Panc1 (cell line): ENCODE measurements around the gene GAS7. TPM values are rescaled to one million over a fixed set of nuclear protein-coding genes. Genes with fewer than 3 reads are reported as not detected.

Experiments used
- ATAC-seq: fragments of 200-7000 bp; cut with Tn5 transposase; 2 replicates; pipeline ENCODE4 v1.9.1; 2020; ENCODE audit warnings: mild to moderate bottlenecking, moderate library complexity
- BruUV-seq: library from RNA; stranded (reverse); fragments of 400-500 nt; replicated peaks from 2 replicates; lab custom pipeline; 2021; lab: Mats Ljungman, UMichigan
- CTCF ChIA-PET: fragments of 300-600 bp; sonication (Branson Sonifier 250); formaldehyde crosslinking; loops from one replicate; lab custom pipeline; 2022; ENCODE audit warnings: antibody characterized with exemption; lab: Charles Lee
- POLR2A ChIA-PET: fragments of 300-600 bp; sonication (Branson Sonifier 250); formaldehyde crosslinking; loops from one replicate; lab custom pipeline; 2022; ENCODE audit warnings: antibody characterized with exemption; lab: Charles Lee
- DNase-seq: peaks from one replicate; pipeline ENCODE4 v3.0.0-alpha.2; 2010; ENCODE audit warnings: low read depth, low spot score
- H3K27ac ChIP-seq: 2 replicates; pipeline ENCODE4 v1.5.1; 2011; ENCODE audit warnings: mild to moderate bottlenecking, low read length, inconsistent platforms
- H3K27me3 ChIP-seq: fragments of 200-500 bp; sonication (Bioruptor generic); 2 replicates; pipeline ENCODE4 v1.6.0; 2014; ENCODE audit warnings: low read length, inconsistent platforms; ENCODE audit not compliant: control insufficient read depth, insufficient read depth
- H3K36me3 ChIP-seq: fragments of 200-500 bp; sonication (Bioruptor generic); 2 replicates; pipeline ENCODE4 v1.5.1; 2014; ENCODE audit warnings: inconsistent platforms, mild to moderate bottlenecking, low read length, moderate library complexity; ENCODE audit not compliant: control insufficient read depth, insufficient read depth
- H3K4me1 ChIP-seq: 2 replicates; pipeline ENCODE4 v1.5.1; 2011; ENCODE audit warnings: inconsistent platforms, mild to moderate bottlenecking, low read length, moderate library complexity; ENCODE audit not compliant: control insufficient read depth, insufficient read depth
- H3K4me3 ChIP-seq, 2 experiments: 2 replicates each; pipeline ENCODE4 v1.5.1; 2011 to 2012; ENCODE audit warnings: low read depth in 2 of 2, low read length in 2 of 2, mild to moderate bottlenecking in 2 of 2, inconsistent platforms in 1 of 2, moderate library complexity in 1 of 2
- H3K9me3 ChIP-seq: fragments of 200-500 bp; sonication (Bioruptor generic); 2 replicates; pipeline ENCODE4 v1.5.1; 2014; ENCODE audit warnings: low read depth, mild to moderate bottlenecking, inconsistent platforms, low read length, moderate library complexity; ENCODE audit not compliant: control insufficient read depth, insufficient read depth
- POLR2AphosphoS5 ChIP-seq: IDR thresholded peaks from 2 replicates; pipeline ENCODE4 v1.6.1; 2012; ENCODE audit warnings: mild to moderate bottlenecking, low read depth, low read length, moderate library complexity
- REST ChIP-seq, 2 experiments: IDR thresholded peaks; 2 replicates each; pipeline ENCODE4 v1.6.1; 2011 to 2012; ENCODE audit warnings: low read depth in 2 of 2, control low read depth in 1 of 2, low read length in 1 of 2, mild to moderate bottlenecking in 1 of 2, moderate library complexity in 1 of 2; ENCODE audit not compliant: insufficient read depth in 1 of 2
- SIN3A ChIP-seq: IDR thresholded peaks from 2 replicates; pipeline ENCODE4 v1.6.1; 2012; ENCODE audit warnings: low read depth, mild to moderate bottlenecking, low read length, moderate library complexity, borderline replicate concordance; ENCODE audit not compliant: insufficient read depth
- TCF7L2 ChIP-seq: IDR thresholded peaks from 2 replicates; pipeline ENCODE4 v1.6.1; 2011; ENCODE audit warnings: mild to moderate bottlenecking, low read depth, low read length, inconsistent platforms
- in situ Hi-C: cut with HindIII; loops from 2 replicates; pipeline ENCODE4 v1.10.0; 2016; ENCODE audit warnings: low sequenced_read_pairs, low pct_unique_long_range_greater_than_20kb
- intact Hi-C: fragments of 100-400 bp; cut with micrococcal nuclease; formaldehyde crosslinking; loops from one replicate; pipeline ENCODE4 v1.10.0; 2022; ENCODE audit not compliant: unreplicated experiment
- total RNA-seq: library from RNA; stranded (reverse); gene quantifications from one replicate; pipeline ENCODE4 v1.2.1, GENCODE V29; 2021; ENCODE audit not compliant: unreplicated experiment
- TF ChIP-seq, protein P1 (sequence below): fragments of 450-650 bp; IDR thresholded peaks from 2 replicates; pipeline ENCODE4 v1.5.1; 2017; ENCODE audit warnings: mild to moderate bottlenecking

GAS7 gene
- total RNA-seq, 1 experiment from 2014 or later, result 0.05 TPM

- Histone ChIP-seq H3K4me1 (no peaks in the 10 kb centered on the region), H3K36me3 (no peaks in the 10 kb centered on the region), H3K27ac (no peak overlapping the region), H3K27me3 (no peaks in the 10 kb centered on the region), H3K9me3 (no peaks in the 10 kb centered on the region), H3K4me3 (no peak overlapping the region)
- ChIA-PET CTCF (no interaction called here), POLR2A (no interaction called here)
- BruUV-seq, result no TSS peak
- in situ Hi-C loops, result no loop called here
- DNase-seq (no peak), ATAC-seq (peak; percentile 85)
- no peak for TF ChIP-seq TCF7L2
- TF ChIP-seq, protein P1, sequence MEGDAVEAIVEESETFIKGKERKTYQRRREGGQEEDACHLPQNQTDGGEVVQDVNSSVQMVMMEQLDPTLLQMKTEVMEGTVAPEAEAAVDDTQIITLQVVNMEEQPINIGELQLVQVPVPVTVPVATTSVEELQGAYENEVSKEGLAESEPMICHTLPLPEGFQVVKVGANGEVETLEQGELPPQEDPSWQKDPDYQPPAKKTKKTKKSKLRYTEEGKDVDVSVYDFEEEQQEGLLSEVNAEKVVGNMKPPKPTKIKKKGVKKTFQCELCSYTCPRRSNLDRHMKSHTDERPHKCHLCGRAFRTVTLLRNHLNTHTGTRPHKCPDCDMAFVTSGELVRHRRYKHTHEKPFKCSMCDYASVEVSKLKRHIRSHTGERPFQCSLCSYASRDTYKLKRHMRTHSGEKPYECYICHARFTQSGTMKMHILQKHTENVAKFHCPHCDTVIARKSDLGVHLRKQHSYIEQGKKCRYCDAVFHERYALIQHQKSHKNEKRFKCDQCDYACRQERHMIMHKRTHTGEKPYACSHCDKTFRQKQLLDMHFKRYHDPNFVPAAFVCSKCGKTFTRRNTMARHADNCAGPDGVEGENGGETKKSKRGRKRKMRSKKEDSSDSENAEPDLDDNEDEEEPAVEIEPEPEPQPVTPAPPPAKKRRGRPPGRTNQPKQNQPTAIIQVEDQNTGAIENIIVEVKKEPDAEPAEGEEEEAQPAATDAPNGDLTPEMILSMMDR, result no peak
- no peak for TF ChIP-seq SIN3A
- TF ChIP-seq REST (IDR thresholded peaks at IDR 0.05; ENCODE audit: insufficient read depth in 1 of 2, low read depth in 2 of 2, low read length in 1 of 2), result no peak
- intact Hi-C loops, result loop anchor here (1.0 kb wide), 1 partner anchor 18 kb away; no protein-coding TSS in a partner anchor
Observed at GRCh38 chr17:9875441-9875840, 323.0 kb downstream of the GAS7 start.

- intact Hi-C loops (loop anchor here (1.0 kb wide), 1 partner anchor 17 kb away; no protein-coding TSS in a partner anchor), in situ Hi-C loops (no loop called here)
- H3K27me3 ChIP-seq, result no peaks in the 10 kb centered on the region
- H3K36me3 ChIP-seq, result no peaks in the 10 kb centered on the region
- H3K27ac ChIP-seq, result no peak overlapping the region
- TF ChIP-seq SIN3A (no peak), POLR2AphosphoS5 (no peak)
- TF ChIP-seq, protein P1, result 0 out of 2 replicates have a peak, but pooled peaks have one; percentile 7
- no peak for DNase-seq
- H3K9me3 ChIP-seq, result no peaks in the 10 kb centered on the region
- no peak overlapping the region for H3K4me3 ChIP-seq
- ATAC-seq, result no peak
- H3K4me1 ChIP-seq, result no peaks in the 10 kb centered on the region
- no TSS peak for BruUV-seq
- CTCF ChIA-PET, result no interaction called here
- POLR2A ChIA-PET, result no interaction called here
Observed at GRCh38 chr17:9874722-9875121, 323.7 kb downstream of the GAS7 start.
